HG03060 (cell line): ENCODE measurements around the gene CLDN3.
"Not testable (repeated sequence)": the region's sequence is repeated elsewhere in the genome, so short reads cannot be mapped to it uniquely, and the experiment has no call there.

Experiments used
- ATAC-seq: cut with Tn5 transposase; IDR thresholded peaks from one replicate; pipeline ENCODE4 v1.9.1; 2021; ENCODE audit warnings: low read depth, moderate number of reproducible peaks; ENCODE audit not compliant: unreplicated experiment

The CLDN3 gene

DNA sequence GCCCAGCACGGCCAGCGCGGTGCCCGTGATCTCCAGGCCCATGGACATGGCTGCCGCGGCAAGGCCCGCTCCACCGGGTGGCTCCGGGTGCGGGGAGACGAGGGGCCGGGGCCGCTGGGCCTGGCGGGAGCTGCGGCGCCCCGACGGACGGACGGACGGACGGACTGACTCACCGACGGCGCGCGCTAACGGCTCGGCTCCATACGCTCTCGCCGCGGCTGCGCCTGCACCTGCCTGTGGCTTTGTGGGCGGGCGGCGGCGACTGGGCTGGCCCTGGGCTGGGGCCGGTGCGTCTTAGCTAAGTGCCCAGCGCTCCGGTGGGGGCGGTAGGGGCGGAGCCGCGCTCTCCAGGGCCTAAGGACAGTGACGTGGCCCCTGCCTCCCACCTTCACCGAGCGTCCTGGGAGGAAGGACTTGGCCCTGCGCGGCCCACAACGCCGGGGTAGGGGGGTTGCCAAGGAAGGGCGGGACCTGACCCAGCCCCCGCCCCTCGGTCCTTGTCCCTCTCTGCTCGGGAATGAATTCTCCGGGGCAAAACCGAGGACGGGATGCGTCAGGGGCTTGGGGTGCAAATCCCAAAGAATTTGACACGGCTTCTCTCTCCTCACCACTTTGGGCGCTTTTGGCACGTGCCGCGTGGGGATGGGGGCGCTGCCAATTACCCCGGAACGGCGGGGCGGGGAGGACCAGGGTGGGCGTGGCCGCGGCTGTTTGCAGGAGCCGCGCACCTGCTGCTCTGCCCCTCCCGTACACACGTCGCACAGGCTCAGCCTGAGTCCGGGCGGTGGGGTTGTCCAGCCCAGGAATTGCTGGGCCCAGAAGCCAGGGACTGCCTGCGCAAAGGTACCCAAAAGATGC lies at the start of gene CLDN3:
TSS of gene CLDN3 (minus strand) at position 269 of the 858 bp plus-strand sequence. CDS start at position 48, 221 bp downstream.
- no peak for ATAC-seq

- no peak for ATAC-seq
Measured at GRCh38 chr7:73817121-73817520, 47.1 kb upstream of the CLDN3 start.

DNA sequence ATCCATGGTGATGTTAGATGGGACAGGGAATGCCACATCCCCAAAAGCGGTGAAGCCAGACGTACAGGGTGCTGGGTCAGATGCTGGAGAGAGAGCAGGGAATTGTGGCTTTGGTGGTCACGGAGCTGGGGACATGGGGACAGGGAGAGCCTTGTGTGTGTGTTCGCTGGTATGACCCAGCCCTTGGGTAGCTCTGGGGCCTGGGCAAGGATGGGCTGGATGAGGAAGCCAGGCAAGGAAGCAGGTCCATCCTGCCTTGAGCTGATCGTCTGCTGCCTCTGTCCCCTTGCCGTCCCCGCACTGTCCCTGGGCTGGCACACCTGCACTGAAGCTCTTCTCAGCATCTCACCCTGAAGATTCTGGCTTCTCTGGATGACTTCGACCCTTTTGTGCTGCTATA lies 45.4 kb upstream of the CLDN3 start:
- ATAC-seq: no peak

DNA sequence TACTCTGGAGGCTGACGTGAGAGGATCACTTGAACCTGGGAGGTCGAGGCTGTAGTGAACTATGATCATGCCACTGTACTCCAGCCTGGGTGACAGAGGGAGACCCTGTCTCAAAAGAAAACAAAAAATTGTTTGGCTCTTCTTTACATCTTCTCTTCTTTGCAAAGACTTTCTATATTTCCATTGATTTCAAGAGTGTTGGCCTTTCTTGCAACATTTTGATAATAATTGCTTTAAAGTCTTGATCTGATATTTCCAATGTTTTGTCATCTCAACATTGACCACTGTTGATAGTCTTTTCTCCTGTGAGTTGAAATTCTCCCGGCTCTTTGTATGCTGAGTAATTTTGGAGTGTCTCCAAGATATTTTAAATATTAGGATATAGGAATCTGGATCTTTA lies 42.9 kb upstream of the CLDN3 start:
- no peak for ATAC-seq

DNA sequence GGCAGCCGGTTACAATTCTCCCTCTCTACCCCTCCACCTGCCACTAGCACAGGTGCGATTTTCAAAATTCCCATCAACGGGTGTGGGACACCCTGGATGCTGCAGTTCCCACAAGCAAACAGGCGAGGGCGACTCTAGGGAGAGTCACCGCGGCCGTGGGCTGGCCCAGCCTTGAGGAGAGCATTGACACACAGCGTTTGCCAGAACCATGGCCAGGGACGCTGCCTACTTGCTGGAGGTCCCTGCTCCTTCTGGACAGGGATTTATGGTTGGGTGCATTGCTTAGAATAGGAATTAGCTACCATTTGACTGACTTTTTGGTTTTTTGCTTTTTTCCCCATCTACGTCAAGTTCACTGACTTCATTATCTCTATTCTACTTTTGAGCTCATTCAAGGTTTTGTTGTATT lies 41.7 kb upstream of the CLDN3 start:
- no peak for ATAC-seq

DNA sequence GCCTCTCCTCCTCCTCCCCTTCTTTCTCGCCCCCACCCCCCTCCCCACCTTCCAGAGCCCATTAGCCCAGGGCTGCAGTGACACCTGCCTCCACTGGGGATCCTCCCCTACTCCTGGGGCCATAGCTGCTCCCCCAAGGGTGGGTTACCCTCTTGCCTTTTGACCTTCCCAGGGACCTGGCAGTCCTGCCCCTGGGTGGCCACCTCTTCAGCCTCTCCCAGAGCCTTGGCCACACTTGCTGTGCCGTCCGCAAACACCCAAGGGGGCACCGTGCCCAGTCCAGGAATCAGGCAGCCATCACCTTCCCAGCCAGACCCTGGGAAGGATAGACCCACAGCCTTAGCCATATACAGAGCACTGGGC lies 40.9 kb upstream of the CLDN3 start:
- no peak for ATAC-seq

- ATAC-seq: no peak
Measured at GRCh38 chr7:73809467-73809951, 39.4 kb upstream of the CLDN3 start.

DNA sequence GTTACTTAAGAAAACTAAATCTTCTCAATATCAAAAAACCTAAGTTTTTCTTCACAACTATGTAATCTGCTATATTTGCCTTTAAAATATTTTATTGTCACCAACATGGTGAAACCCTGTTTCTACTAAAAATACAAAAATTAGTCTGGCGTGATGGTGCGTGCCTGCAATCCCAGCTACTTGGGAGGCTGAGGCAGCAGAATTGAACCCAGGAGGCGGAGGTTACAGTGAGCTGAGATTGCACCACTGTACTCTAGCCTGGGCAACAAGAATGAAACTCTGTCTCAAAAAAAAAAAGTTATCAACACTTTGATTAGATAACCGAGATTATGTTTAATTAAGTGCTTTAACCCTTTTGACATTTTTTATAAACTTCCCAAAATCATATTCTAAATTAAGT lies 32.4 kb upstream of the CLDN3 start:
- no peak for ATAC-seq

DNA sequence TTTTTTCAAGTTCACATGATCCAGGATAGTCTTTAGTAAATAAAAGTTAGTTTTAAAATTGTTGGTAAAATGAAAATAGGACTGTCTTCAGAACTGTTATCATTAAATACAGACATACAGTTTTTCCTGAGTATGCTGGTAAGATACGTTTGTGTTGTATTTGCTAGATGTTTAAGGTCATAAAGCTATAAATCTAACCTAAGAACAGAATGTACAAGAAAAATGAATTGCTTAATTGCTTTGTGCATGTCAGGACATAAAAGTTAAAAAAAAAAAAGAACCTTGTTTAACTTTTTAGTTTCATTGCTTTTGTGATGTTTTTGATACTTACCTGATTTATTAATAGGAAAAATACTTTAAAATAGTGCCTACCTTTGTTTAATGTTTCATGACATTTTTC lies 31.5 kb upstream of the CLDN3 start:
- ATAC-seq: no peak

DNA sequence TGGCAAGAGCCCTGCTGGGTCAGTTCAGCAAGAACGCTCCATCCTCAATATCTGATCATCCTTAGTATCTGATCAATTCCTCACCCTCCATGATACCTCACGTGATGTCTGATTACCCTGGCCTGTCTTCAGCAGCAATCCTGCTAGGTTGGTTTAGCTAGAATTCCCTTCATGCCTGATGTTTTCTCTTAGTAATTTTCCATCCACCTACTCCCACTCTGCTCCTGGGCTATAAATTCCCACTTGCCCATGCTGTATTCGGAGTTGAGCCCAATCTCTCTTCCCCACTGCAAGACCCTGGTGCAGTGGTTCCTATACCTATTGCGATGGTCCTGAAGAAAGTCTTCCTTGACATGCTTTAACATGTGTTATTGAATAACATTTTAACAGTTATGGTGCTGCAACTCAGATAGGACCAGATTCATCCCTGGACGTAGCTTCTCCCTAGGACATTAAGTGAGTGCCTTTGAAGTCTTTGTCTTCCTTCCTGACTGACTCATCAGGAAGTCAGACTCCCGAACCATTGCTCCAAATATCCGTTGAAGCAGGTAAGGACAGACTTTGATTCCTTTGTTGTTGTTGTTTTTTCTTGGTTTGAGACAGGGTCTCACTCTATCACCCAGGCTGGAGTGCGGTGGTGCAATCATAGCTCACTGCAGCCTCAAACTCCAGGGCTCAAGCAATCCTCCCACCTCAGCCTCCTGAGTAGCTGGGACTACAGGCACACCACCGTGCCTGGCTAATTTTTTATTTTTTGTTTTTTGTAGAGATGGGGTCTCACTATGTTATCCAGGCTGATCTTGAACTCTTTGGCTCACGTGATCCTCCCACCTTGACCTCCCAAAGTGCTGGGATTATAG lies 29.4 kb upstream of the CLDN3 start:
- no peak for ATAC-seq

GRCh38 chr7:73797176-73797575 lies 27.1 kb upstream of the CLDN3 start:
- ATAC-seq: not testable (repeated sequence)

- not testable (repeated sequence) for ATAC-seq
Measured at GRCh38 chr7:73796656-73797055, 26.6 kb upstream of the CLDN3 start.

DNA sequence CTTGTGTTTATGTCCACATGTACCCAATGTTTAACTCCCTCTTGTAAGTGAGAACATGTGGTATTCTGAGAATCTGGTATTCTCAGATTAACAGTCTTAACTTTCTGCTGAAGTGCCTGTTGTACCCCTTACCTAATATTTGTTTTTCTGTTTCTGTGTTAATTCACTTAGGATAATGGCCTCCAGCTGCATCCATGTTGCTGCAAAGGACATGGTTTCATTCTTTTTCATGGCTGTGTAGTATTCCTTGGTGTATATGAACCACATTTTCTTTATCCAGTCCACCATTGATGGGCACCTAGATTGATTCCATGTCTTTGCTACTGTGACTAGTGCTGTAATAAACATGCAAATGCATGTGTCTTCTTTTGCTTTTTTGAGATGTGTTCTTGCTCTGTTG lies 25.1 kb upstream of the CLDN3 start:
- not testable (repeated sequence) for ATAC-seq

GRCh38 chr7:73791170-73791690 lies 21.2 kb upstream of the CLDN3 start:
- not testable (repeated sequence) for ATAC-seq

DNA sequence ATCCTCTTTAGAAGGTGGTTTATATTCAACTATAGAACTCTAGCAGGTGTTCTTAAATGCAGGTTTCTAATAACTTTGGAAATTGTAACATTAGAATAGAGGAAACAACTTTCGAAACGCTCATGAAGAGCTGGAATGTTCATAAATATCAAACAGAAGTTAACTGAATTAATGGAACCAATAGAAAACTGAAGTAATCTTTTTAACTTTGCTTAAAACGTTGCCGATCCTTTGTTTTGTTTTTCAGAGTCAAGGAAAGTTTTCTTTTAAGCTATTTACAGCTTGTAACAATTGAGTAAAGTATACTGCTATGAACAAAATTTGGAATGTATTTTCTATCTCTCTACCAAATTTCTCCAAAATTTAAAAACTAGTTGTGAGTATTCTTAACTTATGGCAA lies 19.0 kb upstream of the CLDN3 start:
- ATAC-seq: no peak

DNA sequence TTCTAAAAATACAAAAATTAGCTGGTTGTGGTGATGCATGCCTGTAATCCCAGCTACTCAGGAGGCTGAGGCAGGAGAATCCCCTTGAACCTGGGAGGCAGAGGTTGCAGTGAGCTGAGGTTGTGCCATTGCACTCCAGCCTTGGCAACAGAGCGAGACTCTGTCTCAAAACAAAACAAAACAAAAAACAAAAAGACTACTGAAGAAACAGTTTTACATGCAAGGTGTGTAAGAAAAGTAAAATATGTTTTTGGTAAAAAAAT lies 17.6 kb upstream of the CLDN3 start:
- not testable (repeated sequence) for ATAC-seq

DNA sequence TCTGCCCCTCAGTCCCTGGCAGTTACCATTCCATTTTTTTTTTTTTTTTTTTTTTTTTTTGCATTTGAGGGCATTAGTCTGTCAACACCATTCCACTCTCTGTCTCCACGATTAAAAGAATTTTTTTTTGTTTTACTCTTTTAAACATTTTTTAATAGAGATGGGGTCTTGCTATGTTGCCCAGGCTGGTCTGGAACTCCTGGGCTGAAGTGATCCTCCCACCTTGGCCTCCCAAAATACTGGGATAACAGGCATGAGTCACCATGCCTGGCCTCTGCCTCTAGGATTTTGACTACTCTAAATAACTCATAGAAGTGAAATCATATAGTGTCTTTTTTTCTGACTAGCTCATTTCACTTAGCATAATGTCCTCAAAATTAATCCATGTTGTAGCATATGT lies 16.5 kb upstream of the CLDN3 start:
- no peak for ATAC-seq

DNA sequence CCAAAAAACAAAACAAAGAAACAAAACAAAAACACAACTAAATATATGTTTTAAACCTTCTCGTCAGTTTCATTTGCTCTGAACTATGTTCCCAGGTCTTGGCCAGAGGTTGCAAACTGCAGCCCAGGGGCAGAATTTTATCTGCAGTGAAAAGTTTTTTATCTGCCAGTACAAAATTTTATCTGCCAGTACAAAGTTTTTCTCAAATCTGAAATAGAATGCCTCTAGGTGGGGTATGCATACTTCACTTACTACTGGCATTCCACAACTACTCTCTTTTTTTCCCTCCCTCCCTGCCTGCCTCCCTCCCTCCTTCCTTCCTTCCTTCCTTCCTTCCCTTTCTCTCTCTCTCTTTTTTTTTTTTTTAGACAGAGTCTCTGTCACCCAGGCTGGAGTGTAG lies 9.4 kb upstream of the CLDN3 start:
- no peak for ATAC-seq

GRCh38 chr7:73778801-73779389 lies 8.8 kb upstream of the CLDN3 start:
- ATAC-seq: no peak

DNA sequence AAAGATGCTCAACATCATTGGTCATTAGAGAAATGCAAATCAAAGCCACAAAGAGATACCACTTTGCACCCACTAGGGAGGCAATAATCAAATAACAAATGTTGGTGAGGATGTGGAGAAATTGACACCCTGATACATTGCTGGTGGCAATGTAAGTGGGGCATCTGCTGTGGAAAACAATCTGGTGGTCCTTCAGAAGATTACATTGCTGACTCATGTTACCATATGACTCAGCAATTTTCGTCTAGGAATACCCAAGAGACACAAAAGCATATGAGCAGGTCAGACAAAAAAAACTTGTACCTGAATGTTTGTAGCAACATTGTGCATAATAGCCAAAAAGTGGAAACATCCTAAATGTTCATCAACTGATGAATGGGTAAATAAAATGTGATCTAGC lies 4.9 kb upstream of the CLDN3 start:
- ATAC-seq: no peak
